ENCODE measurements around the gene WDR77.

DNA sequence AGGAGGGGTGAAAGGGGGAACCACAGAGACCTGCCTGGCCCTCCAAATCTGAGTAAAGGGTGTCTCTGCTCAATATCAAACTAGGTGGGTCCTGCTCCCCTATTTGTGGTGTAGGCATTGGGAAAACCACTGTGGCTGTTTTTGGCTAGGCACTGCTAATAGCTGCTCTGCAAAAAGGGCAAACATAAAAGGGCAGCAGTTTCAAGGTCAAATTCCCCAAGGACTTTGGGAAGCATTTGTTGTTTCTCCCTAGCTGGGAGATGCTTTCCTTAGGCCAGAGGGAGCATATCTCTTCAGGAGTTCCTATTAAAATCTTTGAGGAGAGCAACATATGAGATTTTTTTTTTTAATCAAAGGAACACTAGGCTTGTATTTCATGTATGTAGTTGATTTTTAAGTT lies 27.2 kb upstream of the WDR77 start:
- TF ChIP-seq, protein P1, sequence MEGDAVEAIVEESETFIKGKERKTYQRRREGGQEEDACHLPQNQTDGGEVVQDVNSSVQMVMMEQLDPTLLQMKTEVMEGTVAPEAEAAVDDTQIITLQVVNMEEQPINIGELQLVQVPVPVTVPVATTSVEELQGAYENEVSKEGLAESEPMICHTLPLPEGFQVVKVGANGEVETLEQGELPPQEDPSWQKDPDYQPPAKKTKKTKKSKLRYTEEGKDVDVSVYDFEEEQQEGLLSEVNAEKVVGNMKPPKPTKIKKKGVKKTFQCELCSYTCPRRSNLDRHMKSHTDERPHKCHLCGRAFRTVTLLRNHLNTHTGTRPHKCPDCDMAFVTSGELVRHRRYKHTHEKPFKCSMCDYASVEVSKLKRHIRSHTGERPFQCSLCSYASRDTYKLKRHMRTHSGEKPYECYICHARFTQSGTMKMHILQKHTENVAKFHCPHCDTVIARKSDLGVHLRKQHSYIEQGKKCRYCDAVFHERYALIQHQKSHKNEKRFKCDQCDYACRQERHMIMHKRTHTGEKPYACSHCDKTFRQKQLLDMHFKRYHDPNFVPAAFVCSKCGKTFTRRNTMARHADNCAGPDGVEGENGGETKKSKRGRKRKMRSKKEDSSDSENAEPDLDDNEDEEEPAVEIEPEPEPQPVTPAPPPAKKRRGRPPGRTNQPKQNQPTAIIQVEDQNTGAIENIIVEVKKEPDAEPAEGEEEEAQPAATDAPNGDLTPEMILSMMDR (IDR thresholded peaks at IDR 0.05), result no peak
- TF ChIP-seq POLR2A (IDR thresholded peaks at IDR 0.05), result no peak
- no peak for TF ChIP-seq EP300 (IDR thresholded peaks at IDR 0.05)
- TF ChIP-seq POLR2AphosphoS5 (IDR thresholded peaks at IDR 0.05), result no peak

All from sigmoid colon (tissue), 4 donors.